ENCODE results near the gene KDM2B.

KDM2B gene

DNA sequence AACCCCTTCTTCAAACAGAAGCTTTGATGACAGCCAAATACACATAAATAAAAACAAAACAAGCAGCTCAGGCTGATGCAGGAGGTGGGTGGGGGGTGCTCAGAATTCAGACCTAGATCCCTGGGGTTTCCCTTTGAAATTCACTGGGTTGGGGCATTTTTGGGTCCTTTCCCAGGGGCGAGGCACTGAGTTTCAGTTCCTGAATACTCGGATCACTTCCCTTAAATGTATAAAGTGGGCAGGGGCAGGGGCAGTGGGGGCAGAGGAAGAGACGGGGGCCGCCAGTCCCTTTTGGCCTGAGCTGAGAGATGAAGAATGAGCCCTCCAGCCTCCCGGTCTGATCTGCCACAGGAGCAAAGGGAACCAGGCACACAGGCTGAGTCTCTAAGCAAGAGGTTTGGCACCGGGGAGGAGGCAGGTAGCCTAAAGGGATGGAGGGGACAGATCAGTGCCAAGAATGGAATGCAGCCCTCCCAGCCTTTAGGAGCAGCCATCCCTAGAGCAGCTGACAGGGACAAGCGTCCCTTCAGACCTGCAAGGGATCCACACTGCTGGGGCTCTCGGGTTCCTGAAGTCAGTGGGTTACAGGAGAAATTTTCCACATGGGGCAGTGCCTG, 20.3 kb downstream of the KDM2B start:
- H3K27ac ChIP-seq = no peak overlapping the region
- TF ChIP-seq, protein P1, sequence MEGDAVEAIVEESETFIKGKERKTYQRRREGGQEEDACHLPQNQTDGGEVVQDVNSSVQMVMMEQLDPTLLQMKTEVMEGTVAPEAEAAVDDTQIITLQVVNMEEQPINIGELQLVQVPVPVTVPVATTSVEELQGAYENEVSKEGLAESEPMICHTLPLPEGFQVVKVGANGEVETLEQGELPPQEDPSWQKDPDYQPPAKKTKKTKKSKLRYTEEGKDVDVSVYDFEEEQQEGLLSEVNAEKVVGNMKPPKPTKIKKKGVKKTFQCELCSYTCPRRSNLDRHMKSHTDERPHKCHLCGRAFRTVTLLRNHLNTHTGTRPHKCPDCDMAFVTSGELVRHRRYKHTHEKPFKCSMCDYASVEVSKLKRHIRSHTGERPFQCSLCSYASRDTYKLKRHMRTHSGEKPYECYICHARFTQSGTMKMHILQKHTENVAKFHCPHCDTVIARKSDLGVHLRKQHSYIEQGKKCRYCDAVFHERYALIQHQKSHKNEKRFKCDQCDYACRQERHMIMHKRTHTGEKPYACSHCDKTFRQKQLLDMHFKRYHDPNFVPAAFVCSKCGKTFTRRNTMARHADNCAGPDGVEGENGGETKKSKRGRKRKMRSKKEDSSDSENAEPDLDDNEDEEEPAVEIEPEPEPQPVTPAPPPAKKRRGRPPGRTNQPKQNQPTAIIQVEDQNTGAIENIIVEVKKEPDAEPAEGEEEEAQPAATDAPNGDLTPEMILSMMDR (IDR thresholded peaks at IDR 0.05) = no peak
- TF ChIP-seq ZFX (IDR thresholded peaks at IDR 0.05; ENCODE audit: borderline replicate concordance) = no peak

DNA sequence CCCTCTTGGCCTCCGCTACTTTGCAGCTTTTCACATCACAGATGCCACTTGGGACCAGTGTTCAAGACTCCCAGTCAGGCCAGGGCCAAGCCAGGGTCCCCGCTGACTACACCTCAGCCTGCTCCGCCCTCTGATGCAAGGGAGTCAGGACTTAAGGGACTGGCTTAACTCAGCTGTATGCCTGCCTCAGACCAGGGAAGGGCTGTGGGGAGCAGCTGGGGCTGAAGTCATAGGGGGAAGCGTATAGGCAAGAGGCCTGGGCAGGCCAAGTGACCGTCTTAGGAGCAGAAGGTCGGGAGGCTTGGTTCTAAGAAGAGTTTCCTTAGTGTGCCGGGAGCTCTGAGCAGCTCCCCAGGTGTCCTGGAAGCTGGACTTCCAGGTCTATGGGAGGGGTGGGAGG, 21.9 kb downstream of the KDM2B start:
- H3K27ac ChIP-seq = no peak overlapping the region
- no peak for TF ChIP-seq ZFX (IDR thresholded peaks at IDR 0.05; ENCODE audit: borderline replicate concordance)
- TF ChIP-seq, protein P1 (IDR thresholded peaks at IDR 0.05) = no peak

DNA sequence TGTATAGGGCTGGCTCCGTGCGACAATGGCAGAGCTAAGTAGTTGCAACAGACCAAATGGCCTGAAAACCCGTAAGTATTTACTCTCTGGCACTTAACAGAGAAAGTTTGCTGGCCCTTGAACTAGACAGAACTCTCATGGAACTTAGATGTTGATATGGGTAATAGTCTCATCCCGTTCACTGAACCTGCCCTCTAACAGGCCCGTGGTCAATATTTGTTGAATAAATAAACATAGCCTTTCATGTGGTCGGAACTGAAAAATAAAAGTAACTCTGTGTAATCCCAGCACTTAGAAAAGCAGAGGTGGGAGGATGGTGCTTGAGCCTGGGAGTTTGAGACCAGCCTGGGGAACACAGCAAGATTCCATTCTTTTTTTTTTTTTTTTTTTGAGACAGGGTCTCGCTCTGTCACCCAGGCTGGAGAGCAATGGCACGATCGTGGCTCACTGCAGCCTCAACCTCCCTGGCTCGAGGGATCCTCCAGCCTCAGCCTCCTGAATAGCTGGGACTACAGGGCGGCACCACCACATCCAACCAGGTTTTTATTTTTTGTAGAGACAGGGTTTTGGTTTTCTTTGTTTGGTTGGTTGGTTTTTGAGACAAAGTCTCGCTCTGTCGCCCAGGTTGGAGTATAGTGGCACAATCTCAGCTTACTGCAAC, 29.7 kb downstream of the KDM2B start:
- TF ChIP-seq, protein P1 (IDR thresholded peaks at IDR 0.05) = no peak
- TF ChIP-seq ZFX (IDR thresholded peaks at IDR 0.05; ENCODE audit: borderline replicate concordance) = no peak
- no peak overlapping the region for H3K27ac ChIP-seq

DNA sequence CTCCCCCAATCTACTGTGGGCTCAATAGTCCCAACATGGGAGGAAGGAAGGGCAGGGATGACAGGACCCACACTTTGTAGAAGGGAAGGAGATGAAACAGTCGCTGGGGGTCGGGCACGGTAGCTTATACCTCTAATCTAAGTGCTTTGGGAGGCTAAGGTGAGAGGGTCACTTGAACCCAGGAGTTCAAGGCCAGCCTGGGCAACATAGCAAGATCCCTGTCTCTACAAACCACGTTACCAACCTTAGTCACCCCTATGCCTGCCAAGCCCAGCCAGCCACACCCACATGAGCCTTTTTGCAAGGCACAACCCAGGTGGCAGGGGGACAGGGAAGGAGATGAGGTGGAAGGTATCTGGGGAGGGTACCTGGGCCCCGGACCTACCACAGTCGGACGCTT, 31.7 kb downstream of the KDM2B start:
- H3K27ac ChIP-seq = no peak overlapping the region
- TF ChIP-seq ZFX (IDR thresholded peaks at IDR 0.05; ENCODE audit: borderline replicate concordance) = no peak
- TF ChIP-seq, protein P1 (IDR thresholded peaks at IDR 0.05) = no peak

DNA sequence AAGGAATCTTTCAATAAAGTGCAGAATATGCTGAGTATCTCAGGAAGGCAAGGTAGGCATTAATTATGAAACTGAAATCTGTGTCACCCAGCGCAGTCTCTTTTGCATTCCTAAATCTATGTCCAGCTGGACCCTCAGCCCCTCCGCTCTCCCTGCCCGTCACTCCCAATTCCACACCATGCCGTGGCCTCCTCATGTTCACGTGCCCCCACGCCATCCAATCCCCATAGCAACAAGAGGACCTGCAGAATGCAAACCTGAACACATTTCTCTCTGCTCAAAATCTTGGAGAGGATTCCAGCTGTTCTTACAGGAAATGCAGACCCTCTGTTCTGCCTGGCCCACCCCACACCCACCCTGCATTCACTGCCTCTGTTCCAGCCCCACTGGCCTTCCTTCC, 35.3 kb downstream of the KDM2B start:
- TF ChIP-seq, protein P1 (IDR thresholded peaks at IDR 0.05) = no peak
- TF ChIP-seq ZFX (IDR thresholded peaks at IDR 0.05; ENCODE audit: borderline replicate concordance) = no peak
- H3K27ac ChIP-seq = no peak overlapping the region

DNA sequence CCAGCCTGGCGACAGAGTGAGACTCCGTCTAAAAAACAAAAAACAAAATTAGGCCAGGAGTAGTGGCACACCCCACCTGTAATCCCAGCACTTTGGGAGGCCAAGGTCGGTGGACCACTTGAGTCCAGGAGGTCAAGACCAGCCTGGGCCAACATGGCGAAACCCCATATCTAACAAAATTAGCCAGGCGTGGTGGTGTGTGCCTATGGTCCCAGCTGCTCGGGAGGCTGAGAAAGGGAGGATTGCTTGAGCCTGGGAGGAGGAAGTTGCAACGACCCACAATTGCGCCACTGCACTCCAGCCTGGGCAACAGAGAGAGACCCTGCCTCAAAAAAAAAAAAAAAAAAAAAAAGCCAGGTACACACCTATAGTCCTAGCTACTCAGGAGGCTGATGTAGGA, 37.0 kb downstream of the KDM2B start:
- TF ChIP-seq, protein P1 (IDR thresholded peaks at IDR 0.05) = no peak
- no peak for TF ChIP-seq ZFX (IDR thresholded peaks at IDR 0.05; ENCODE audit: borderline replicate concordance)
- no peak overlapping the region for H3K27ac ChIP-seq

DNA sequence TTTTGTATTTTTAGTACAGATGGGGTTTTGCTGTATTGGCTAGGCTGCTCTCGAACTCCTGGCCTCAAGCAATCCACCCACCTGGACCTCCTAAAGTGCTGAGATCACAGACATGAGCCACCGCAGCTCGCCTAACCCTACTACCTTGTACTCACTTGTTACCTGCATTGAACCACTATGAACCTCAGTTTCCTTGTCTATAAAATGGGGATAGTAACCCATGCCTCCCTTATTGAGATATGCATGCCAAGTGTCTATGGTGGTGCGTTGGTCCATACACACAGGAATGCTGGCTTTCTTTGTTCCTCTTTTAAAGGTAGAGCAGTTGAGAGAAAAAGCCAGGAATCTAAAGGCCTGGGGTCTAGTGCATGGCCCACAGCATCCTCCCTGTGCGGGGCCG, 40.9 kb downstream of the KDM2B start:
- no peak overlapping the region for H3K27ac ChIP-seq
- TF ChIP-seq ZFX (IDR thresholded peaks at IDR 0.05; ENCODE audit: borderline replicate concordance) = no peak
- TF ChIP-seq, protein P1 (IDR thresholded peaks at IDR 0.05) = no peak

All from 22Rv1 (cell line).